SK-N-SH (cell line): ENCODE measurements around the gene TIMELESS. TPM values are rescaled to one million over a fixed set of nuclear protein-coding genes. Genes with fewer than 3 reads are reported as not detected.

Experiments used
- CTCF ChIA-PET: fragments of 300-600, 350-600 bp; formaldehyde crosslinking; extraction: SDS; loops from one replicate; lab custom pipeline; 2021; lab: Yijun Ruan, JAX
- POLR2A ChIA-PET: fragments of 350-600 bp; sonication (Branson Sonifier 250); formaldehyde crosslinking; extraction: SDS; loops from one replicate; lab custom pipeline; 2020; ENCODE audit warnings: antibody characterized with exemption, inconsistent platforms; lab: Yijun Ruan, JAX
- DNase-seq: peaks from one replicate; pipeline ENCODE4 v3.0.0; 2012
- H2AFZ ChIP-seq: fragments of 200-600 bp; sonication (generic); 2 replicates; pipeline ENCODE4 v1.8.1; 2016; ENCODE audit warnings: antibody characterized with exemption, mild to moderate bottlenecking, low read depth
- H3F3A ChIP-seq: fragments of 200-600 bp; sonication (generic); replicated peaks from 2 replicates; pipeline ENCODE3; 2016; ENCODE audit warnings: antibody characterized with exemption, mild to moderate bottlenecking; ENCODE audit not compliant: insufficient read depth
- H3K27ac ChIP-seq, 2 experiments: fragments of 200-500 bp in 1 of 2; fragments of 200-600 bp in 1 of 2; sonication (Bioruptor generic) in 1 of 2; sonication (generic), shearing (Covaris generic) in 1 of 2; 2 replicates each; pipeline versions ENCODE4 v1.5.1 to v1.6.1; 2014 to 2016; ENCODE audit warnings: low read depth in 2 of 2, inconsistent platforms in 1 of 2, low read length in 1 of 2, mild to moderate bottlenecking in 1 of 2, mixed read lengths in 1 of 2
- H3K27me3 ChIP-seq: fragments of 200-600 bp; sonication (generic), shearing (Covaris generic); 2 replicates; pipeline ENCODE4 v1.6.1; 2016; ENCODE audit warnings: mixed run types; ENCODE audit not compliant: insufficient read depth
- H3K36me3 ChIP-seq, 2 experiments: fragments of 200-500 bp in 1 of 2; fragments of 200-600 bp in 1 of 2; sonication (Bioruptor generic) in 1 of 2; sonication (generic) in 1 of 2; replicated peaks in 1 of 2; 2 replicates each; pipeline versions ENCODE3 to v1.5.1; 2014 to 2016; ENCODE audit warnings: low read length in 1 of 2, mild to moderate bottlenecking in 1 of 2; ENCODE audit not compliant: insufficient read depth in 2 of 2, control insufficient read depth in 1 of 2
- H3K4me1 ChIP-seq, 2 experiments: fragments of 200-500 bp in 1 of 2; fragments of 200-600 bp in 1 of 2; sonication (Bioruptor generic) in 1 of 2; sonication (generic), shearing (Covaris generic) in 1 of 2; 2 replicates each; pipeline versions ENCODE4 v1.5.1 to v1.6.1; 2014 to 2016; ENCODE audit warnings: low read depth in 1 of 2, low read length in 1 of 2, mixed run types in 1 of 2; ENCODE audit not compliant: insufficient read depth in 2 of 2, control insufficient read depth in 1 of 2
- H3K4me2 ChIP-seq: fragments of 200-600 bp; sonication (generic), shearing (Covaris generic); 2 replicates; pipeline ENCODE4 v1.6.1; 2017; ENCODE audit warnings: mixed run types
- H3K4me3 ChIP-seq, 2 experiments: fragments of 200-500 bp in 1 of 2; fragments of 200-600 bp in 1 of 2; sonication (Bioruptor generic) in 1 of 2; sonication (generic), shearing (Covaris generic) in 1 of 2; 2 replicates each; pipeline versions ENCODE4 v1.5.1 to v1.8.1; 2014 to 2016; ENCODE audit warnings: low read depth in 2 of 2, inconsistent platforms in 1 of 2, low read length in 1 of 2, mild to moderate bottlenecking in 1 of 2, mixed read lengths in 1 of 2, moderate library complexity in 1 of 2
- H3K79me2 ChIP-seq: fragments of 200-600 bp; sonication (generic); 2 replicates; pipeline ENCODE4 v1.8.1; 2017; ENCODE audit warnings: mild to moderate bottlenecking; ENCODE audit not compliant: insufficient read depth
- H3K9ac ChIP-seq: fragments of 200-600 bp; sonication (generic); 2 replicates; pipeline ENCODE4 v1.6.1; 2017; ENCODE audit warnings: mixed run types
- H3K9me2 ChIP-seq: fragments of 200-600 bp; sonication (generic); 2 replicates; pipeline ENCODE4 v1.6.1; 2017; ENCODE audit warnings: mixed run types
- H3K9me3 ChIP-seq: fragments of 200-600 bp; sonication (generic); 2 replicates; pipeline ENCODE4 v1.6.1; 2017; ENCODE audit warnings: mixed run types, mild to moderate bottlenecking, moderate library complexity
- H4K20me1 ChIP-seq: fragments of 200-600 bp; sonication (generic); 2 replicates; pipeline ENCODE4 v1.6.1; 2017; ENCODE audit warnings: mild to moderate bottlenecking, mixed run types; ENCODE audit not compliant: insufficient read depth
- ELF1 ChIP-seq: IDR thresholded peaks from 2 replicates; pipeline ENCODE4 v1.4.0; 2012
- EP300 ChIP-seq, 2 experiments: IDR thresholded peaks; 2 replicates each; pipeline versions ENCODE4 v1.4.0 to v1.6.1; 2012; ENCODE audit warnings: borderline replicate concordance in 1 of 2, low read depth in 1 of 2, low read length in 1 of 2
- GABPA ChIP-seq: IDR thresholded peaks from 2 replicates; pipeline ENCODE4 v1.4.0; 2012; ENCODE audit warnings: low read depth, mild to moderate bottlenecking
- GATA2 ChIP-seq: sonication (generic); formaldehyde crosslinking; IDR thresholded peaks from 2 replicates; pipeline ENCODE4 v1.5.0; 2020; ENCODE audit warnings: mild to moderate bottlenecking, missing genetic modification reagents
- IRF3 ChIP-seq: fragments of 150-350 bp; IDR thresholded peaks from 2 replicates; pipeline ENCODE4 v1.6.1; 2016; ENCODE audit warnings: mild to moderate bottlenecking, low read depth, low read length
- JUND ChIP-seq: IDR thresholded peaks from 2 replicates; pipeline ENCODE4 v1.4.0; 2012
- MEF2A ChIP-seq: IDR thresholded peaks from 2 replicates; pipeline ENCODE4 v1.4.0; 2012; ENCODE audit warnings: low read depth, borderline replicate concordance
- NRF1 ChIP-seq: IDR thresholded peaks from 2 replicates; pipeline ENCODE4 v1.6.1; 2012; ENCODE audit warnings: low read depth, mild to moderate bottlenecking, low read length
- POLR2AphosphoS5 ChIP-seq: IDR thresholded peaks from 2 replicates; pipeline ENCODE4 v1.6.1; 2012; ENCODE audit warnings: low read depth, low read length
- SMC3 ChIP-seq: IDR thresholded peaks from 2 replicates; pipeline ENCODE4 v1.6.1; 2012; ENCODE audit warnings: low read depth, low read length, improper control_type of control experiment
- TAF1 ChIP-seq: IDR thresholded peaks from 2 replicates; pipeline ENCODE4 v1.6.1; 2012; ENCODE audit warnings: low read depth, mild to moderate bottlenecking, low read length, moderate library complexity, borderline replicate concordance
- YY1 ChIP-seq: IDR thresholded peaks from 2 replicates; pipeline ENCODE4 v1.4.0; 2012; ENCODE audit warnings: low read depth, mild to moderate bottlenecking
- ZBTB33 ChIP-seq: IDR thresholded peaks from 2 replicates; pipeline ENCODE4 v1.4.0; 2012; ENCODE audit warnings: low read depth, borderline replicate concordance
- WGBS: methylation state at CpG from one replicate; pipeline ENCODE4 v1.1.6; 2017; ENCODE audit warnings: low lambda C conversion rate; 5-methylcytosine and 5-hydroxymethylcytosine counted together
- polyA plus RNA-seq, 3 experiments: library from polyadenylated mRNA; depleted of rRNA; stranded (reverse); fragments of >200 nt; gene quantifications; 2 replicates each; pipeline ENCODE4 v1.2.3, GENCODE V29; 2012
- TF ChIP-seq, protein P1 (sequence below): IDR thresholded peaks from 2 replicates; pipeline ENCODE4 v1.4.0; 2012; ENCODE audit warnings: low read depth, borderline replicate concordance
- TF ChIP-seq, protein P2 (sequence below): fragments of 150-350 bp; IDR thresholded peaks from 2 replicates; pipeline ENCODE4 v1.6.1; 2017; ENCODE audit warnings: antibody characterized with exemption, low read length, low read depth, borderline replicate concordance

TIMELESS gene
- polyA plus RNA-seq, 1 of the 3 experiments (the other 2 are of a cell fraction), result 5.4 TPM

GRCh38 chr12:56474389-56474788 is 25.2 kb upstream of the TIMELESS start (continued):
- TF ChIP-seq, protein P1, sequence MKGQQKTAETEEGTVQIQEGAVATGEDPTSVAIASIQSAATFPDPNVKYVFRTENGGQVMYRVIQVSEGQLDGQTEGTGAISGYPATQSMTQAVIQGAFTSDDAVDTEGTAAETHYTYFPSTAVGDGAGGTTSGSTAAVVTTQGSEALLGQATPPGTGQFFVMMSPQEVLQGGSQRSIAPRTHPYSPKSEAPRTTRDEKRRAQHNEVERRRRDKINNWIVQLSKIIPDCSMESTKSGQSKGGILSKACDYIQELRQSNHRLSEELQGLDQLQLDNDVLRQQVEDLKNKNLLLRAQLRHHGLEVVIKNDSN, result no peak
- TF ChIP-seq IRF3 (no peak), GATA2 (no peak)

DNA sequence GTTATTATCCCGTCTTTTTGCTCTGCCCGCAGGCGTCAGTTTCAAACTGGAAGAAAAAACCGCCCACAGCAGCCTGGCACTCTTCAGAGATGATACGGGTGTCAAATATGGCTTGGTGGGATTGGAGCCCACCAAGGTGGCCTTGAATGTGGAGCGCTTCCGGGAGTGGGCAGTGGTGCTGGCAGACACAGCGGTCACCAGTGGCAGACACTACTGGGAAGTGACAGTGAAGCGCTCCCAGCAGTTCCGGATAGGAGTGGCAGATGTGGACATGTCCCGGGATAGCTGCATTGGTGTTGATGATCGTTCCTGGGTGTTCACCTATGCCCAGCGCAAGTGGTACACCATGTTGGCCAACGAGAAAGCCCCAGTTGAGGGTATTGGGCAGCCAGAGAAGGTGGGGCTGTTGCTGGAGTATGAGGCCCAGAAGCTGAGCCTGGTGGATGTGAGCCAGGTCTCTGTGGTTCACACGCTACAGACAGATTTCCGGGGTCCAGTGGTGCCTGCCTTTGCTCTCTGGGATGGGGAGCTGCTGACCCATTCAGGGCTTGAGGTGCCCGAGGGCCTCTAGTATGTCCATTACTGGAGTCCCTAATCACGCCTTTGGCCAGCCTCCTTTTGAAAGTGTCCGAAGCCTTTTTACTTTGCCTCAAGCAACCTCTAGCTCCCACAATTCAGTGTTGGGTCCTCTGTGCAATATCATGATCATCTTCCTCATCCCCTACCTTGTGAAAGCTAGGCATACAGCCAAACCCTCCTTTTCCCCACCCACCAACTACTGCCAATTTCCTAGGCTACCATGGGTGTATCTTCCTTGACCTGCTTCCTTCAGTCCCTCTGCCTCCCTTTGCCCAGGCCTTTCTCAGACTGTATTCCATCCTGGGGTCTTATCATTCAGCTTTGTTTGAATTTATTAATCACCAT is 20.0 kb upstream of the TIMELESS start:
- CTCF ChIA-PET, result interaction anchor here (0.8 to 1.0 kb wide), 2 partner anchors 8 to 11 kb away, joined by 3 read pairs; no protein-coding TSS in a partner anchor

GRCh38 chr12:56468216-56469006 is 19.2 kb upstream of the TIMELESS start, which contains the start of gene SPRYD4:
SPRYD4 (plus strand) TSS chr12:56468578; CDS start chr12:56468592, 14 bp downstream.
- H3K9me3 ChIP-seq, result no peaks in the 10 kb centered on the region
- peak within 1 kb of the TSS; percentile 94 for H3K9ac ChIP-seq
- peak within 1 kb of the TSS; percentile 87 to 88 for H3K27ac ChIP-seq
- H3F3A ChIP-seq, result peaks cover 10% of the 10 kb centered on the region
- DNase-seq, result peak; percentile 94
- peaks cover 6 to 9% of the 10 kb centered on the region in 2 experiments; a peak in 1 of 4 replicates for H3K4me1 ChIP-seq
- peak within 1 kb of the TSS; percentile 98 for H2AFZ ChIP-seq
- H3K4me3 ChIP-seq, result peak within 1 kb of the TSS; percentile 81 to 86
- no peaks in the 10 kb centered on the region for H3K27me3 ChIP-seq
- H3K79me2 ChIP-seq, result peaks cover 28% of the 10 kb centered on the region
- CTCF ChIA-PET, result interaction anchor here (0.6 to 1.5 kb wide), 5 partner anchors 9 to 279 kb away, joined by 3 to 6 read pairs (median 3); partner anchors contain the start of genes CNPY2 and SMARCC2
- 1% methylated on average over 33 of the region's 43 CpGs for WGBS
- POLR2A ChIA-PET, result interaction anchor here (0.8 kb wide), 1 partner anchor 19 kb away, joined by 3 read pairs; the partner anchor contains the start of gene TIMELESS
- no peaks in the 10 kb centered on the region for H3K9me2 ChIP-seq
- H4K20me1 ChIP-seq, result no peaks in the 10 kb centered on the region
- peaks cover 4 to 11% of the 10 kb centered on the region in 2 experiments for H3K36me3 ChIP-seq
- H3K4me2 ChIP-seq, result peak within 1 kb of the TSS; percentile 85
- TF ChIP-seq, protein P1, result peak; percentile 95
- TF ChIP-seq IRF3 (no peak), NRF1 (peak; percentile 61), YY1 (peak; percentile 92), ELF1 (peak; percentile 42; the same call in 1 of the 2 replicates), ZBTB33 (no peak; the same call in 1 of the 2 replicates), GABPA (peak; percentile 38; the same call in 1 of the 2 replicates), SMC3 (no peak)
- TF ChIP-seq, protein P2, sequence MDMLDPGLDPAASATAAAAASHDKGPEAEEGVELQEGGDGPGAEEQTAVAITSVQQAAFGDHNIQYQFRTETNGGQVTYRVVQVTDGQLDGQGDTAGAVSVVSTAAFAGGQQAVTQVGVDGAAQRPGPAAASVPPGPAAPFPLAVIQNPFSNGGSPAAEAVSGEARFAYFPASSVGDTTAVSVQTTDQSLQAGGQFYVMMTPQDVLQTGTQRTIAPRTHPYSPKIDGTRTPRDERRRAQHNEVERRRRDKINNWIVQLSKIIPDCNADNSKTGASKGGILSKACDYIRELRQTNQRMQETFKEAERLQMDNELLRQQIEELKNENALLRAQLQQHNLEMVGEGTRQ, result peak; percentile 86

More for the DNA sequence above, 20.0 kb upstream of the TIMELESS start:
- TF ChIP-seq GABPA (no peak), MEF2A (no peak), TAF1 (no peak), EP300 (IDR thresholded peaks at IDR 0.05; ENCODE audit: borderline replicate concordance in 1 of 2, low read depth in 1 of 2, low read length in 1 of 2) (no peak), JUND (no peak), POLR2AphosphoS5 (no peak)
- POLR2A ChIA-PET, result interaction anchor here (0.8 kb wide), 1 partner anchor 20 kb away, joined by 3 read pairs; the partner anchor contains the start of gene TIMELESS
- no peaks in the 10 kb centered on the region for H3K9me3 ChIP-seq
- H3K4me1 ChIP-seq, result peaks cover 6 to 9% of the 10 kb centered on the region in 2 experiments; a peak in 1 of 4 replicates
- WGBS, result 26% methylated on average over 19 of the region's 19 CpGs
- peaks cover 28% of the 10 kb centered on the region for H3K79me2 ChIP-seq
- peak overlapping the region; percentile 98 for H2AFZ ChIP-seq
- DNase-seq, result peak; percentile 59
- no peaks in the 10 kb centered on the region for H4K20me1 ChIP-seq
- H3K36me3 ChIP-seq, result peaks cover 6 to 13% of the 10 kb centered on the region in 2 experiments
- no peaks in the 10 kb centered on the region for H3K27me3 ChIP-seq
- H3K9me2 ChIP-seq, result no peaks in the 10 kb centered on the region
- H3K4me3 ChIP-seq, result peak overlapping the region; percentile 81 to 86
- peak overlapping the region; percentile 94 for H3K9ac ChIP-seq
- H3K4me2 ChIP-seq, result peak overlapping the region; percentile 85
- H3K27ac ChIP-seq, result peak overlapping the region; percentile 87 to 88; a peak in 3 of 4 replicates
- H3F3A ChIP-seq, result peaks cover 10% of the 10 kb centered on the region
